Right lobe of liver (tissue), 4 donors: Measurements from ENCODE around the gene SLC9C1.

Experiments
- POLR2A ChIP-seq: fragments of 450-650 bp; IDR thresholded peaks from one replicate; pipeline ENCODE4 v1.6.1; 2017; ENCODE audit warnings: antibody characterized with exemption, mild to moderate bottlenecking
- TF ChIP-seq, protein P1 (sequence below), 4 donors: fragments of 200-600 bp in 3 of 4; fragments of 450-650 bp in 1 of 4; IDR thresholded peaks; one replicate each; pipeline versions ENCODE4 v1.5.1 to v1.8.0; 2016 to 2022; ENCODE audit warnings: antibody characterized with exemption in 4 of 4, mild to moderate bottlenecking in 2 of 4
- donor health status: DM: no; HTN: no; CAD: no.
- donor health status: DM: no; HTN: no; CAD: no.
- donor health status: DM: no; HTN: yes; CAD: no.

DNA sequence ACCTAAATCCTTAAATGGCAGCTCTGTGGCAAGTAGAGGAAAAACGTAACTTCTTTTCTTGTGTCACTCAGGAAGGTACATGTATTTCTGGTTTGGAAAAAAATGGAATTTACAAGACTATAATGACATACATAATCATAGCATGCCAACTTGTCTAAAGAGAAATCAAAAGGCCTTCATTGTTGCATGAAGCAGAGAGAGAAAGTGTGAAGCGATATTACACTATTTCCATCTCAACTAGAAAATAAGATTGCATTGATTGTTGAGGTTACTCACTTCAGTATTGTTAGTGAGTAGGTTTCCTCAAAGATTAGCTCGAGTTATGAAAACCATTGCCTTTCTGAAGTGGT lies 93.7 kb downstream of the SLC9C1 start:
- TF ChIP-seq POLR2A = no peak
- TF ChIP-seq, protein P1, sequence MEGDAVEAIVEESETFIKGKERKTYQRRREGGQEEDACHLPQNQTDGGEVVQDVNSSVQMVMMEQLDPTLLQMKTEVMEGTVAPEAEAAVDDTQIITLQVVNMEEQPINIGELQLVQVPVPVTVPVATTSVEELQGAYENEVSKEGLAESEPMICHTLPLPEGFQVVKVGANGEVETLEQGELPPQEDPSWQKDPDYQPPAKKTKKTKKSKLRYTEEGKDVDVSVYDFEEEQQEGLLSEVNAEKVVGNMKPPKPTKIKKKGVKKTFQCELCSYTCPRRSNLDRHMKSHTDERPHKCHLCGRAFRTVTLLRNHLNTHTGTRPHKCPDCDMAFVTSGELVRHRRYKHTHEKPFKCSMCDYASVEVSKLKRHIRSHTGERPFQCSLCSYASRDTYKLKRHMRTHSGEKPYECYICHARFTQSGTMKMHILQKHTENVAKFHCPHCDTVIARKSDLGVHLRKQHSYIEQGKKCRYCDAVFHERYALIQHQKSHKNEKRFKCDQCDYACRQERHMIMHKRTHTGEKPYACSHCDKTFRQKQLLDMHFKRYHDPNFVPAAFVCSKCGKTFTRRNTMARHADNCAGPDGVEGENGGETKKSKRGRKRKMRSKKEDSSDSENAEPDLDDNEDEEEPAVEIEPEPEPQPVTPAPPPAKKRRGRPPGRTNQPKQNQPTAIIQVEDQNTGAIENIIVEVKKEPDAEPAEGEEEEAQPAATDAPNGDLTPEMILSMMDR (IDR thresholded peaks at IDR 0.05) = no peak
